UCSD-AML1 (cell line): Measurements from ENCODE around the gene STON1.
"Not testable (repeated sequence)": the region's sequence is repeated elsewhere in the genome, so short reads cannot be mapped to it uniquely, and the experiment has no call there.

ENCODE experiments used
- DNase-seq: peaks from one replicate; lab custom pipeline; 2025; ENCODE audit not compliant: unreplicated experiment; lab: John Stamatoyannopoulos, UW

Gene STON1

DNA sequence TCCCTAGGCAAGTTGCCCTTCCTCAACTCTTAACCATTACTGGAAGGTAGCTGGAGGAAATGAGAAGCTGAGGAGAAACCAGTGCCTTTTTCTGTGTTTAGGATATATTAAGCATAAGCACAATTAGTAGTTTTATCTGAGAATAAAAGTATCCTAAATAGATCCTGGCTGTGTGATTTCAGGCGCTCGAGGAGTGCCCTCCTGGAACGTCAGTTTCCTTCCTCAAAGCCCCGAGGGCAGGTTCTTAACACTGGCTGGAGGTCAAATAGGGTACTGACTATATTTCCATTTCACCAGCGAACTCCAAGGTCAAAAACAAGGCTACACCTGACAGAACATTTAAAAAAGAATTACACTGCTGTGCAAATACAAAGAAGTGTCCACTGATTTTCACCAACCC is 1.5 kb upstream of the STON1 start:
- no peak for DNase-seq

DNA sequence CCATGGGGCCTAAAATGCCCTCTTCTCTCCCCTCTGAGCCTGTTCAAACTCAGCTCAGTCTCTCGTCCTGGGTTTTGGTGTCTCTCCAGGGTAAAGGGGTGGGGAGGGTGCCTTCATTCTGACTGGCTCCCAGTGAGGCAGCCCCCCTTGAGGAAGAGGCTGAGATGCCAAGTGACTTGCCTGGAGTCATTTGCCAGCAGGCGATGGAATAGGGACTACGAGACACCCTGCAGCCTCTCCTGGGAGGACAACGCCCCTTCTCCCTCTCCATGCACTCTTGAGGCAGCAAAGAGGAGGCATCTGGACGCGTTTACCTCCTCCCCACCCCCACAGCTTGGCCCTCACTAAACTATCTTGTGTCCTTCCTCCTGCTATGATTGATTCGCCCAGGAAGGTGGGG is 760 bp upstream of the STON1 start:
- no peak for DNase-seq

DNA sequence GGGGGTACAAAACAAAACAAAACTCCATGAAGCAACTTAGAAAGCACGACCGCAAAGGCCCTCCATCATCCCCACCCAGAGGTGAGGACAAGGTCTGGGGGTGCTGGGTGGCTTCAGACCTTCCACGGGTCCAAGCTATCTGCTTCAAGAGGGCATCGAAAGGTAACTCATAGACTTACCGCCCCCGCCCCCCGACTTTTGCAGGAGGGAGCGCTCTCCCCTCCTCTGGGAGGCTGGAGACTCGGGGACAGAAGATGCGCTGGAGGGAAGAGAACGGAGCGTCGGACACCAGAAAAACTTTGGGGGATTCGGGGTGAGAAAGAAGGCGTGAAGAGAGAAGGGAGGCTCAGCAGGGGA is 300 bp upstream of the STON1 start:
- no peak for DNase-seq

DNA sequence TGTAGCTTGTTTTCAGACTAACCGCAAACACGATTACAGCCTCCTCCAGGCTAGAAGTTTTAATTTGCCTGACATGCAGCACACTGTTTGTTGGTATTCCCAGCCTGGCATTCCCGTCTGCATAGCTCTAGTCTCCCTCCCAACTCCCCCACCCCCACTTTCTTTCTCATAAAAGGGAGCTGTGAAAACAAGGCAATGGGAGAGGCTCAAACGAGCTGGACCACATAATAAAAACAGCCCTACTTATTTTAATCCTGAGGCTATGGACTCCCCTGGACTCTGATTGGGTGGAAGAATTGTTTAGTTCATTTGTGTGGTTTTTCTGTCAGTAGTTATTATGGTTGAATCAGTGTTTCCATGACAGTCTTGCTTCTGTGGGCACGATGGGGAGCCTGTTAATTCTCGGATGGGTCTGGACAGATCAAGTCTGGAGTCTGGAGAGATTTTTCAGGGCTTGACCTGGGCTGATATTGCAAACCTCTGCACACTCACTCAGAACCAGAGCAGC is 1.2 kb downstream of the STON1 start:
- DNase-seq = no peak

DNA sequence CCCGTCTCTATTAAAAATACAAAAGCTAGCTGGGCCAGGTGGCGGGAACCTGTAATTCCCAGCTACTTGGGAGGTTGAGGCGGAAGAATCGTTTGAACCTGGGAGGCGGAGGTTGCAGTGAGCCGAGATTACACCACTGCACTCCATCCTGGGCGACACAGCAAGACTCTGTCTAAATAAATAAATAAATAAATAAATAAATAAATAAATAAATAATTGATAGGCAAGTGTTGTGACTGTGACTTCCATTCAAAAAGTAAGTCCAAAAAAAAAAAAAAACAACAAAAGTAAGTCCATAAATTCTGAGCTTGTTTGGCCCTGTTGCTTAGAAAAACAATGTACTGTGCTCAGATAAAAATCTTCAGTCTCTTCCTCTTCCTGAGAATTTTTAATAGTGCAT is 2.2 kb downstream of the STON1 start:
- DNase-seq = no peak

DNA sequence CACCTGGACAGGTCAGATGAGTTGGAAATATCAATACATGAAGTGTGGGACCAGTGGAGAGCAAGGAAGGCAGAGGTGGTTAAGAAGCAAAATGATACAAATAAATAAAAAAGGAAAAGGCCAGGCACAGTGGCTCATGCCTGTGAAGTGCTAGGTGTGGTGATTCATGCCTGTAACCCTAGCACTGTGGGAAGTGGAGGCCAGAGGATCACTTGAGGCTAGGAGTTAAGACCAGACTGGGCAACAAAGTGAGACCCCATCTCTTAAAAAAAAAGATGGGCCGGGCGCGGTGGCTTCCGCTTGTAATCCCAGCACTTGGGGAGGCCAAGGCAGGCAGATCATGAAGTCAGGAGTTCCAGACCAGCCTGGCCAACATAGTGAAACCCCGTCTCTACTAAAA is 2.9 kb downstream of the STON1 start:
- no peak for DNase-seq

DNA sequence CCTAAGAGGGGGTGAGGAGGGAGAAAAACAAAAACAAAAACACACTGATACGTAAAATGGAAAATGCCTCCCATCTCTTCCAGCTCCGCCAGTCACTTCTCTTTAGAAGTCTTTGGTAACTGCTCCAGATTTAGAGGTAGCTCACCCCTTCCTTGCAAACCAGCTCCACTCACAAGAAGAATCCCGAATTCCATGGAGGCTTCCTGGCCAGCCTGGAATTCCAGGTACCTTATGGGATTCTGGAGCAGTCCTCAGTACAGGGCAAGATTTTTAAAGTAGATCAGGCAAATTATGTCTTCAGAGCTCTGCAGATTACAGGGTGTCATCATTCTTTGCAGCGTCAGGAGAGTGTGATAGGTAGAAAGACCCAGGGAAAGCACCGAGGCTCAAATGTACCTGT is 4.8 kb downstream of the STON1 start:
- no peak for DNase-seq

DNA sequence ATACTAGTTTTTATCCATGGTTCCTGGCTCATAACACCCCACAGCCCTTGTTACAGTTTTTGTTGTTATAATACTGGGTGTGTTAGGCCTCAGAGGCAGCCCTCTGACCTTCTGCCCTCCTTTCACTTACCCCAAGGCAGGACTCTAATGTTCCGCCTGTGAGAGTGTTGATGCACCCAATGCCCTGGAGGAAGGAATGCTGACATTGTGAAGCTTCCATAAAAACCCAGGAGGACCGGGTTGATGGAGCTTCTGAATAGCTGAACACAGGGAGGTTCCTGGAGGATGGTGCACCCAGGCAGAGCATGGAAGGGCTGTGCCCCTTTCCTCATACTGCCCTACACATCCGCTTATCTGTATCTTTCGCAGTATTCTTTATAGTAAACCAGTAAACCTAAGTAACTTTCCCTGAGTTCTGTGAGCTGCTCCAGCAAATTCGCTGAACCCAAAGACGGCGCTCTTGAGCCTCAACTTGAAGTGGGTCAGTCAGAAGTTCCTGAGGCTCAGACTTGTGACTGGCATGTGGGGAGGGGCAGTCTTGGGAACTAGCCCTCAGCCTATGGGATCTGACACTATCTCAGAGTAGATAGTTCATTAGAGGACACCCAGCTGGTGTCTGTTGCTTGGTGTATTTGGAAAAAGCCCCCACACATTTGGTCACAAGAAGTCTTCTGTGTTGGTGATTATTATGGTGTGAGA is 10.4 kb downstream of the STON1 start:
- DNase-seq = no peak

DNA sequence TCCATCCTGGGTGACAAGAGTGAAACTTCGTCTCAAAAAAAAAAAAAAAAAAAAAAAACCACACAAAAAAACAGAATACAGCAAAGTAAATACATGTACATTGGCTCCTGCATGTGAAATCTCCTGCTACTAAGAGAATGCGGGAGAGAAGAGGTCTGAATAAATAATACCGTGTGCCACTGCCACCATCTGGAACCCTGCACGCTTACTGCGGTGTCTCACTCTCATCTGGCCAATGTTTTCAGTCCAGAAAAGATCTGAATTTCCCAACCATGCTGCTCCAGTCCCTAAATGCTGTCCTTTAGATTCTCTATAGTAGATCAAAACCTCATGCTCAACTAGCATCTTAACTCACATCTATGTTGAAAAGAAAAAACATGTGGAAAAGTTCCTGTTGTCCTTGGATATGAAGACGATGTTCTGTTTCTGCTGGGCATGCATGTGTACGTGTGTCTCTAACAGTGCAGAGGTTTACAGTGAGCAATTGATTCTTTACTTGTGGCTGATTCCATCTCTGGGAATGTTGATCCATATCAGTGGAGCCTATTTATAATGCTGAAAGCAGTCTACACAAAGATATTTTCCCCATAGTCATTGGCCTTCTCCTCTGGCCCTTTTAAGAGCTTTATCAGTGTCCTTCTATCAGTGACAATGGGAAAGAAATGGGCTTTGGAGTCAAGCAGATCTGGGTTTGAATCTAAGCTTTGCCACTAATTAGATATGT is 11.9 kb downstream of the STON1 start:
- no peak for DNase-seq

DNA sequence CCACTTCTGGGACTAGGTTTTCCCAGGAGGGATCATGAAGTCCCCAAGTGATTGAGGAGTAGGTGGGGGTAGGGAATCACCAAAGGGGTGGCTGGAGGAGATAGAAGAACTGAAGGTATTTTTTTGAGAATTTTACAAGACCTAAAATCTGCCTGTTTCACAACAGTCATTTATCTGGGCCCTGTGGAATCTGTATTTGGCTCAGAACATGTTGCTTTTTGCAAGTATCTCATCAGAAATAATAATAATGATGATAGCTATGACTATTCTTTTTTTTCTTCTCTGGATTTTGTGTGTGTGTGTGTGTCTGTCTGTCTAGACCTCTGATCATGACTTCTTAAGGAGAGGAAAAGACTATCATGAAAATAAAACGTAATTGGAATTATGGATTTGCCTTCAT is 13.9 kb downstream of the STON1 start:
- no peak for DNase-seq

DNA sequence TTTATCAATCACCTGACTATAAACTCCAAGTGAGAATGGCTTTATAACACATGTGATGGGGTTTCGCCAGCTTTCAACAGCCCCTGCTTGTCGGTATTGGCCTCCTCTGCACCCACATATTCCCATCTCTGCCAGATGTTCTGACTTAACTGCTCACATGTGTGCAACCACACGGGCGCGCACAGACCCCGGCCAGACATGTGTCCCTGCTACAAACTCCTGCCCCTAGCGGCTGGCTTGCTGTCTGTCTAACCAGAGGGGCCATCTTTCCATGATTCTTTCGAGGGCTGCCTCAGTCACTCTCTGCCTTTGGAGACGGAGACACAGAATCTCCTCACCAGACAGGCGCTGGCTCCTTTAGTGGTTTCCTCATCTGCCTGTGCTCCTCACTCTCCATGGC is 15.3 kb downstream of the STON1 start:
- no peak for DNase-seq

DNA sequence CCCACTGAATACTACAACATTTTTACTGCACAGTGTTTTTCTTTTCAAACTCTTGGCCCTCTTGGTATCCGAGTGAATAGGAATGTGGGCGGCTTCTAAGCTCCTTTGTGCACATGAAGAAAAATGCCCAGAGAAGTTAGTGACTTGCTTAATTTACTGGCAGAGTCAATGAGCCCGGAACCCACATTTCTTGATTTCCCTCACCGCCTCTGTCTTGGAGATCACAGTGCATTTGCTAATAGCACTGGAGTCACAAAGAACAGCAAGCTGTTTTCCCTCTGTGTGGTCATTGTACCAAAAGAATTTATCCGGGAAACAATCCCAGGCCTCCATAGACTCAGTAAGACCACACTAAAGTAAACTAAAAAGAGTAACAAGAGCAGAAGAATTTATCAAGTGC is 18.9 kb downstream of the STON1 start:
- DNase-seq = no peak

DNA sequence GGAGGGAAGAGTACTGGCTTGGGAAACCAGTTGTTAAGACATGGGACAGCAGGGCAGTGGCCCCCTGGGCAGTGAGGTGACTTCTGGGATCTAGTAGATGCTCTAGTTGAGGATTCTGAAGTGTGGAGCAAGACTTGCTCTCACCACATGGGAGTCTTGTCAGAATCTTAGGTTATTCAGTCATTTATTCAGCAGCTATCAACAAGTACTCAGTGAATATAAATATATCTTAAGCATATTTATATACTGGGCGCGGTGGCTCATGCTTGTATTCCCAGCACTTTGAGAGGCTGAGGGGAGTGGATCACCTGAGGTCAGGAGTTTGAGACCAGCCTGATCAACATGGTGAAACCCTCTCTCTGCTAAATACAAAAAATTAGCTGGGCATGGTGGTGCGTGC is 20.0 kb downstream of the STON1 start:
- DNase-seq = no peak

DNA sequence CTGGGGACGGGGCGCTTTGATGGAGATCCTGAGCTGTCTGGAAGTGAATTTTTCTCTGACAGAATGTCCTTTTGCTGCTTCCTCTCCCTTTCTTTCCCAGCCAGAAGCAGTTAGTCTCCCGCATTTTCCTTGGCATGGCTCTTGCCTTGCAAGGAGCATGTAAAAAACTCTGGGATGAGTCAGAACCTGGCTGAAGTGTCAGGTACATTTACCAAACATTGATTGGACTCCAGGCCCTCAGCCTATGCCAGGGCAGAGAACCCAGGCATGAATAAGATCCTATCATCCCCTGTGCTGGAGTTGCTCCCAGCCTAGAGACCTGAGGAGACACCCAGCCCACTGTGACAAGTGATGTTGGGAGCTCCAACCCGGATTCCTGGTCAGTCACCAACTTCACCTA is 21.6 kb downstream of the STON1 start:
- DNase-seq = no peak

DNA sequence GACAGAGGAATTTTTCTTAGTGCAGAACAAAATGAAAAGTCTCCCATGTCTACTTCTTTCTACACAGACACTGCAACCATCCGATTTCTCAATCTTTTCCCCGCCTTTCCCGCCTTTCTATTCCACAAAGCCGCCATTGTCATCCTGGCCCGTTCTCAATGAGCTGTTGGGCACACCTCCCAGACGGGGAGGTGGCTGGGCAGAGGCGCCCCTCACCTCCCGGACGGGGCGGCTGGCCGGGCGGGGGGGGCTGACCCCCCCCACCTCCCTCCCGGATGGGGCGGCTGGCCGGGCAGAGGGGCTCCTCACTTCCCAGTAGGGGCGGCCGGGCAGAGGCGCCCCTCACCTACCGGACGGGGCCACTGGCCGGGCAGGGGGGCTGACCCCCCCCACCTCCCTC is 25.1 kb downstream of the STON1 start:
- not testable (repeated sequence) for DNase-seq

DNA sequence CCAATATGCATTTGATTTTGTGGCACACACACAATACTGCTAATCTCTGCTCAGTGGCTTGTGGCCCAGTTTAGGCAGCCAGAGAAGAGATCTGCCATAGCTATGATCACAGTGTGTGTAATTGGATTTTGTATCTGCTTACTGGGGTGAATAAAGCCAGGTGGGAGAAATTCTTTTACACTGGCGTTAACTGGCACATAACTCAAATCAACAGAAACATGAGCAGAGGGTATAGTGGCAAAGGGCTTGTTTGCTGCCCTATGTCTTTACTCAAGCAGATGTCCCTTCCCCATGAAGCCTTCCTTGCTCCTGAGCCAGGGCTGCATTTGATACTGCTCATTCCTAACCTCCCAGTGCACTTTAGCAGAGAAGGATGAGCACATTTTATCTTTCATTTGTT is 28.5 kb downstream of the STON1 start:
- no peak for DNase-seq

DNA sequence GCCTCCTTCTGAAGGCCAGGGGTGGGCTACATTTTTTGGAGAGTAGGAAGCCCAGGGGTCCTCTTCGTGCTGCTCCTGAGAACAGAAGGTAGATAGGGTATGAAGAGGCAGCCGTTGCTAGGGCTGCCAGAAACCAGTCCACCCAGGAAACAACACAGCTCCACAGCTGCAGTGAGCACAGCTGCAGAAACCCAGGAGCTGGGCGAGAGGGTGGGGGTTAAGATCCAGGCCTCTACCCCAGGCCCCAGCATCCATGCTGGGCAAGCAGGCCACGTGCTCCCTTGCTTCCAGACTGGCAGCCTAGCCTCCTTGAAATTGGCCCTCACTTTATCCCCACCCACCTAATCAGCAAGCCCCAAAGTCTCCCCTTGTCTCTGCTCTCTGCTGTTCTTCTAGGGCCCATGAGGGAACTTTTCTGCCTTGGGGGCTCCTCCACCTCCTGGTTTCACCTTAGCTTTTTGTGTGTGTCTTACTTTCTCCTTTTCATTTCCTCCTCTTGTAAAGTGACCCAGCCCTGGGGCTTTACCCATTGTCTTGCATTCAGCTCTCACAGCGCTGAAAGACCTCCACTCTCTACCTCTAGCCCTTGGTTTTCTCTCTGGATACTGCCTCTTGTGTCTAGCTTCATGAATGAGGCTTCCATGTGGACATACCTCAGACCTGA is 30.7 kb downstream of the STON1 start:
- no peak for DNase-seq

DNA sequence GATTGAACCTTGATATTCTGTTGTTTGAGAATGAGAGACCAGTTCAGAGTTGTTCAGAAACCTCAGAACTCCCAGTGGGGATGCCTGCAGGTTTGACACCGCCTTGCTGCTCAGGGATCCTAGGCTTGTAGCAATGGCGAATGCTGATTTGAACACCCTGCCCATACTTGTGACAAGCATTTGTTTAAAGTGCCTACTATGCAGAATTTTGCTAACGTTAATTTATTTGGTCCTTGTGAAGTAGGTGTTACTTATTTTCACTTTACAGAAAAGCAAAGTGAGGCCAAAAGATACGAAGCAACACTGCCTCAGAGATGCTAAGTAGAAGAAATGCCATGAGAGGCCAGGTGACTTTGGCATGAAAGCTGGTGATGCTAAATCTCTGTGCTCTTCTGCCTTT is 32.3 kb downstream of the STON1 start:
- no peak for DNase-seq

DNA sequence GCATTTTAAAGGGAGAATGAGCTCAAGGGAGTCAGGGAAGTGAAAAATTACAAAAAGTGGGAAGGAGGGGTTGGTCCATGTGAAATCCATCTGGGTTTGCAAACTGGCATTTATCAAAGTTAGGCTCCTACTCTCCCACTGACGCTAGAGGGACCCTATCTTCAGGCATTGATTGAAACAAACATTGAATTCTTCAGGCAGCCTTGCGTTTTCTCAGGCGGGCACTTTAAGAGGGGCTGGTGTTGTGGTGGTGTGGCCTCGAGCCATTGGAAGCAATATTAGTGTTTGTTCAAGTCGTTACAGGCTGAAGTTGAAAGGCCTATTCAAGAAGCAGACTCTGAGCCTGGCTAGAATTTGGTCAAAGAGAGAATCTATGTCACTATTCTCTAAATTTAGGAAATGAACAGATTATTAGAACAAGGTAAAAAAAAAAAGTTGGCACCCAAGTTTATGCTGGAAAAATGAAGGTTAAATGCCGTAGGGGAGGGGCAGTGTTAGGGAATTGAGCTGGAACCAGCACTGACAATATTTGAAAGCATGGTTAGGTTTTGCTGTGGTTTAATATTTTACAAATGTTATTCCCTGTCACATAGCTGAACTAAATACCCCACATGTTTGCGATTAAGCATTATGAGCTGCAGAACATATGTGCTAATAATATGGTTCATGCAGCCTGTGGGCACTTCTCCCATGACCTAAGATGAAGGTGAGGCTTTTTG is 36.8 kb downstream of the STON1 start:
- DNase-seq = no peak

DNA sequence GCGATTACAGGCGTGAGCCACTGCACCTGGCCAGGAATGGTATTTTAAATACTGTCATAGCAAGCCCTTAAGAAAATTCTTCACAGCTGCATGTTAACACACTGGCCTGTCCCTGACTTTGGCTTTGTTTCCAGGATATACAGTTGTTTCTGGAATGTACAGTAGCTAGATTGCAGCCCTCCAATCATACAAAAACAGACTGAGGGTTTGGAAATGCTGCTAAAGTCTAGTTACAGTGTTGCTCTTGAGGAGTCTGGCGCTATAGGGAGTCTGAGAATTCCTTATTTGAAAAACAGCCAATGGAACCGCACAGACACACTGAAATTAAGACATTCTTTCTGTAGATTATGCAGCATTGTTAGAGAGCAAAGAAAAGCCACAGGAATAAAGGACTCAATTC is 37.7 kb downstream of the STON1 start:
- no peak for DNase-seq

DNA sequence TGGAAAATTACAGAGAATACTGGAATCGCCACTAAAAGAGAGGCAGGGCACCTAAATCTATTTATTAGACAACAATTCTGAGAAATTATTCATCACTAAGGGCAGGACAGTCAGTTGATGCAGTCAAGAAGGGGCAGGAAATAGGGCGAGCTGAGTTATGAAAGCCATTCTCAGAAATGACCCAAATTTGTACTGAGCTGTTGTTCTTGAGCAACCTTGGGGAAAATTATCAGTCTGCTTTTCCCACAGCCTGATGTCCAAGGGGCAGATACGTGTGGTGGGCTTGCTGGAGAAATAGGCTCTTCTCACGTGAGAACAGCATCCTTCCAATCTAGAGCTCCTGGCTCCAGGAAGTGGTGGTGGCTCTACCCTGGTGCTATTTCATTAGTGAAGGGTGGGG is 38.6 kb downstream of the STON1 start:
- no peak for DNase-seq

DNA sequence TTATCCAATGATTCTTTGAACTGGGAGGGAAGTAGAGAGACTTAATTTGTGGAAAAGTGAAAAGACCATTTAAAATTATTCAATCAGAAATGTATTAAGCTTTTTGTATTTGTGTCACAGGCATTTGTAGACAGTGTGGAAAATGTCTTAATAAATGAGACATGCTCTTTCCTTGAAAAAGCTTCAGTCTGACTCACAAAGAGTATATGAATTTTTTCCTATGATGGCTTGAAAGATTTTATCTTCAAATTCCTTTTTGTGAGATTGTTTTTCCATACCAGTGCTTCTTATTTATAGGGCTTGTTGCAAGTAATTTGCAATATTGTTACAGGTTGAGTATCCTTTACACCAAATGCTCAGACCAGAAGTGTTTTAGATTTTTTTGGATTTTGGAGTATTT is 39.5 kb downstream of the STON1 start:
- no peak for DNase-seq
